NCI-H345 treated with DMSO at 0.1 percent for 48 hours (cell line): ENCODE results near the gene ARGLU1.

Experiments
- DNase-seq: peaks from one replicate; lab custom pipeline; 2025; ENCODE audit not compliant: unreplicated experiment; lab: John Stamatoyannopoulos, UW

Gene ARGLU1

GRCh38 chr13:106503730-106504453 lies 64.0 kb downstream of the ARGLU1 start:
- no peak for DNase-seq

- no peak for DNase-seq
Observed at GRCh38 chr13:106503272-106503671, 64.7 kb downstream of the ARGLU1 start.

- DNase-seq, result no peak
Observed at GRCh38 chr13:106500445-106500844, 67.5 kb downstream of the ARGLU1 start.

GRCh38 chr13:106499896-106500295 lies 68.0 kb downstream of the ARGLU1 start:
- no peak for DNase-seq

- DNase-seq, result no peak
Observed at GRCh38 chr13:106499113-106499512, 68.8 kb downstream of the ARGLU1 start.

- DNase-seq, result no peak
Observed at GRCh38 chr13:106498571-106498970, 69.4 kb downstream of the ARGLU1 start.

GRCh38 chr13:106498158-106498557 lies 69.8 kb downstream of the ARGLU1 start:
- no peak for DNase-seq

GRCh38 chr13:106497079-106497478 lies 70.9 kb downstream of the ARGLU1 start:
- no peak for DNase-seq

- DNase-seq, result peak; percentile 34
Observed at GRCh38 chr13:106496072-106496997, 71.6 kb downstream of the ARGLU1 start.

GRCh38 chr13:106494936-106495335 lies 73.0 kb downstream of the ARGLU1 start:
- DNase-seq, result no peak

GRCh38 chr13:106494506-106494905 lies 73.4 kb downstream of the ARGLU1 start:
- no peak for DNase-seq

- no peak for DNase-seq
Observed at GRCh38 chr13:106493533-106494220, 74.3 kb downstream of the ARGLU1 start.

GRCh38 chr13:106492588-106493475 lies 75.1 kb downstream of the ARGLU1 start:
- DNase-seq, result no peak

GRCh38 chr13:106491928-106492587 lies 75.9 kb downstream of the ARGLU1 start:
- DNase-seq, result no peak
